Measurements from ENCODE around the gene ITGA8.

Gene ITGA8

DNA sequence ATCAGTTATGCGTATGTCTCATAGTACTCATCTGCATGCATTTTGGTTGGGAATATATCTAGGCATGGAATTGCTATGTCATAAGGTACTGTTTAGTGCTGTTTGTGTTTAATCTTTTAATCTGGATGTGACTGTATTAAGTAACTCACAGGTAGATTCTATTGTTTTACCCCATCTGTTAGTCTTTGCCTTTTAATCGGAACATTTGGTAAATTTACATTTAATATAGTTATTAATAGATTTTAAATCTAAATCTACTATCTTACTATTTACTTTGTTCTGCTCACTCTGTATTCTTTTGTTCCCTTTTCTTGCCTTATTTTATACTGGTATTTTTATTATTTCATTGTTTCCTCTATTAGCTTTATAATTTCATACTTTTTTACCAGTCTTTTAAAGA, 10.6 kb upstream of the ITGA8 start:
- Histone ChIP-seq H3K79me2 (ENCODE audit: insufficient read depth, low read length) (no peaks in the 10 kb centered on the region), H3F3A (ENCODE audit: insufficient read depth, low read length) (no peaks in the 10 kb centered on the region), H3K9ac (ENCODE audit: low read length) (no peak overlapping the region), H3K36me3 (ENCODE audit: insufficient read depth, low read length) (no peaks in the 10 kb centered on the region), H3K4me2 (ENCODE audit: low read length) (no peak overlapping the region), H3K4me1 (ENCODE audit: insufficient read depth, low read length, severe bottlenecking) (no peaks in the 10 kb centered on the region), H3K4me3 (ENCODE audit: low read depth, low read length, poor library complexity, severe bottlenecking) (no peak overlapping the region), H3K27me3 (ENCODE audit: insufficient read depth, low read length) (no peaks in the 10 kb centered on the region), H3K9me3 (ENCODE audit: low read length) (no peaks in the 10 kb centered on the region), H2AFZ (ENCODE audit: low read length) (no peak overlapping the region), H3K9me2 (ENCODE audit: low read depth, low read length) (no peaks in the 10 kb centered on the region), H3K27ac (ENCODE audit: low read depth, low read length, poor library complexity, severe bottlenecking) (no peak overlapping the region), H4K20me1 (ENCODE audit: insufficient read depth, low read length) (no peaks in the 10 kb centered on the region)
- TF ChIP-seq, protein P1, sequence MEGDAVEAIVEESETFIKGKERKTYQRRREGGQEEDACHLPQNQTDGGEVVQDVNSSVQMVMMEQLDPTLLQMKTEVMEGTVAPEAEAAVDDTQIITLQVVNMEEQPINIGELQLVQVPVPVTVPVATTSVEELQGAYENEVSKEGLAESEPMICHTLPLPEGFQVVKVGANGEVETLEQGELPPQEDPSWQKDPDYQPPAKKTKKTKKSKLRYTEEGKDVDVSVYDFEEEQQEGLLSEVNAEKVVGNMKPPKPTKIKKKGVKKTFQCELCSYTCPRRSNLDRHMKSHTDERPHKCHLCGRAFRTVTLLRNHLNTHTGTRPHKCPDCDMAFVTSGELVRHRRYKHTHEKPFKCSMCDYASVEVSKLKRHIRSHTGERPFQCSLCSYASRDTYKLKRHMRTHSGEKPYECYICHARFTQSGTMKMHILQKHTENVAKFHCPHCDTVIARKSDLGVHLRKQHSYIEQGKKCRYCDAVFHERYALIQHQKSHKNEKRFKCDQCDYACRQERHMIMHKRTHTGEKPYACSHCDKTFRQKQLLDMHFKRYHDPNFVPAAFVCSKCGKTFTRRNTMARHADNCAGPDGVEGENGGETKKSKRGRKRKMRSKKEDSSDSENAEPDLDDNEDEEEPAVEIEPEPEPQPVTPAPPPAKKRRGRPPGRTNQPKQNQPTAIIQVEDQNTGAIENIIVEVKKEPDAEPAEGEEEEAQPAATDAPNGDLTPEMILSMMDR (IDR thresholded peaks at IDR 0.05; ENCODE audit: low read length), result no peak
- no peak for TF ChIP-seq EZH2 (IDR thresholded peaks at IDR 0.05; ENCODE audit: borderline replicate concordance, low read length)

DNA sequence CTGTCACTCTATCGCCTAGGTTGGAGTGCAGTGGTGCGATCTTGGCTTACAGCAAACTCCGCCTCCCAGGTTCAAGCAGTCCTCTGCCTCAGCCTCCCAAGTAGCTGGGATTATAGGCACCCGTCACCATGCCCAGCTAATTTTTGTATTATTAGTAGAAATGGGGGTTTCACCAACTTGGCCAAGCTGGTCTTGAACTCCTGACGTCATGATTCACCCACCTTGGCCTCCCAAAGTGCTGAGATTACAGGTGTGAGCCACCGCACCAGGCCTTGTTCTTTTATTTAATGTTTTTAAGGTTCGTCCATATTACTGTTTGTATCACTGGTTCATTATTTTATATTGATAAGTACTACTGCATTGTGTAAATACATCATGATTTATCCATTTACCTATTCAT, 10.2 kb upstream of the ITGA8 start:
- H3K4me1 ChIP-seq (ENCODE audit: insufficient read depth, low read length, severe bottlenecking), result no peaks in the 10 kb centered on the region

DNA sequence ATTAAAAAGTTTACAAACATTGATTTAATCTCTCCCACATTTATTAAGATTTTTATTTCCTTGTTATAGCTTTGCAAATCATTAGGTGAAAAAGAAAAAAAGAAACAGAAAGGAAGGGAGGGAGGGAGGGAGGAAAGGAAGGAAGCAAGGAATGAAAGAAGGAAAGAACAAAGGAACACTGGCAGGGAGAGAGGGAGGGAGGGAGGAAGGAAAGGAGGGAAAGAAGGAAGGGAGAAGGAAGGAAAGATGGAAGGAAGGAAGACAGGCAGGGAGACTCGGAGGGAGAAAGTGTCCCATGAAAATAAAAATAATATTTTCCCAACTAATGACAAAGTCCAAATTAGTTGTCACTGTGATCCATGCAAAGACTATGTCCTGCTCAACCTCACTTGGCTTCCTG, 6.3 kb upstream of the ITGA8 start:
- H3K36me3 ChIP-seq (ENCODE audit: insufficient read depth, low read length), result no peaks in the 10 kb centered on the region
- no peak overlapping the region for H2AFZ ChIP-seq (ENCODE audit: low read length)
- H3K79me2 ChIP-seq (ENCODE audit: insufficient read depth, low read length), result no peaks in the 10 kb centered on the region
- H3F3A ChIP-seq (ENCODE audit: insufficient read depth, low read length), result no peaks in the 10 kb centered on the region
- no peak overlapping the region for H3K4me3 ChIP-seq (ENCODE audit: low read depth, low read length, poor library complexity, severe bottlenecking)
- H3K27me3 ChIP-seq (ENCODE audit: insufficient read depth, low read length), result no peaks in the 10 kb centered on the region
- no peak overlapping the region for H3K27ac ChIP-seq (ENCODE audit: low read depth, low read length, poor library complexity, severe bottlenecking)
- H3K9me2 ChIP-seq (ENCODE audit: low read depth, low read length), result no peaks in the 10 kb centered on the region
- H3K9ac ChIP-seq (ENCODE audit: low read length), result no peak overlapping the region
- TF ChIP-seq, protein P1 (IDR thresholded peaks at IDR 0.05; ENCODE audit: low read length), result no peak
- TF ChIP-seq EZH2 (IDR thresholded peaks at IDR 0.05; ENCODE audit: borderline replicate concordance, low read length), result no peak
- no peak overlapping the region for H3K4me2 ChIP-seq (ENCODE audit: low read length)
- H3K9me3 ChIP-seq (ENCODE audit: low read length), result no peaks in the 10 kb centered on the region
- no peaks in the 10 kb centered on the region for H3K4me1 ChIP-seq (ENCODE audit: insufficient read depth, low read length, severe bottlenecking)
- H4K20me1 ChIP-seq (ENCODE audit: insufficient read depth, low read length), result no peaks in the 10 kb centered on the region

More for the DNA sequence above, 10.2 kb upstream of the ITGA8 start:
- Histone ChIP-seq H3K9me2 (ENCODE audit: low read depth, low read length) (no peaks in the 10 kb centered on the region), H3K36me3 (ENCODE audit: insufficient read depth, low read length) (no peaks in the 10 kb centered on the region), H4K20me1 (ENCODE audit: insufficient read depth, low read length) (no peaks in the 10 kb centered on the region), H3F3A (ENCODE audit: insufficient read depth, low read length) (no peaks in the 10 kb centered on the region), H3K27me3 (ENCODE audit: insufficient read depth, low read length) (no peaks in the 10 kb centered on the region), H3K9ac (ENCODE audit: low read length) (no peak overlapping the region), H2AFZ (ENCODE audit: low read length) (no peak overlapping the region), H3K79me2 (ENCODE audit: insufficient read depth, low read length) (no peaks in the 10 kb centered on the region), H3K9me3 (ENCODE audit: low read length) (no peaks in the 10 kb centered on the region), H3K27ac (ENCODE audit: low read depth, low read length, poor library complexity, severe bottlenecking) (no peak overlapping the region), H3K4me3 (ENCODE audit: low read depth, low read length, poor library complexity, severe bottlenecking) (no peak overlapping the region), H3K4me2 (ENCODE audit: low read length) (no peak overlapping the region)
- TF ChIP-seq, protein P1 (IDR thresholded peaks at IDR 0.05; ENCODE audit: low read length), result no peak
- TF ChIP-seq EZH2 (IDR thresholded peaks at IDR 0.05; ENCODE audit: borderline replicate concordance, low read length), result no peak

Measured in OCI-LY1 (cell line).